Esophagus (tissue), 2 donors: ENCODE measurements around the gene C1orf21. TPM values are rescaled to one million over a fixed set of nuclear protein-coding genes. Genes with fewer than 3 reads are reported as not detected.

ENCODE experiments used
- H3K27ac ChIP-seq, 2 donors: one replicate each; pipeline ENCODE4 v1.5.1; 2013; ENCODE audit warnings: low read depth in 2 of 2, mild to moderate bottlenecking in 2 of 2, inconsistent platforms in 1 of 2, low read length in 1 of 2, moderate library complexity in 1 of 2
- H3K27me3 ChIP-seq, 2 donors: one replicate each; pipeline ENCODE4 v1.6.1; 2013; ENCODE audit warnings: low read length in 2 of 2, control low read depth in 1 of 2, mild to moderate bottlenecking in 1 of 2; ENCODE audit not compliant: insufficient read depth in 2 of 2, control insufficient read depth in 1 of 2
- H3K36me3 ChIP-seq, 2 donors: one replicate each; pipeline ENCODE4 v1.6.1; 2013; ENCODE audit warnings: low read length in 1 of 2; ENCODE audit not compliant: control insufficient read depth in 2 of 2, insufficient read depth in 2 of 2
- H3K4me1 ChIP-seq, 2 donors: one replicate each; pipeline ENCODE4 v1.6.1; 2013; ENCODE audit warnings: low read length in 1 of 2; ENCODE audit not compliant: control insufficient read depth in 2 of 2, insufficient read depth in 2 of 2
- H3K4me3 ChIP-seq, 2 donors: one replicate each; pipeline ENCODE4 v1.5.1; 2013; ENCODE audit warnings: low read length in 2 of 2, mild to moderate bottlenecking in 2 of 2, low read depth in 1 of 2, moderate library complexity in 1 of 2
- H3K9me3 ChIP-seq, 2 donors: one replicate each; pipeline ENCODE4 v1.6.1; 2013; ENCODE audit warnings: mild to moderate bottlenecking in 2 of 2, low read depth in 1 of 2, low read length in 1 of 2, moderate library complexity in 1 of 2; ENCODE audit not compliant: control insufficient read depth in 2 of 2, insufficient read depth in 1 of 2
- WGBS, 2 donors: extraction: QIAGEN DNeasy Blood & Tissue Kit; methylation state at CpG; one replicate each; pipeline ENCODE4 v1.1.7; 2013; 5-methylcytosine and 5-hydroxymethylcytosine counted together
- polyA plus RNA-seq, 2 donors: library from polyadenylated mRNA; stranded (reverse); fragments of 200-250 nt; gene quantifications; one replicate each; pipeline ENCODE4 v1.2.3, GENCODE V29; 2013
- donor health status: healthy with polysubstance abuse.
- donor health status: Bipolar disorder and iron deficiency.

Gene C1orf21
- polyA plus RNA-seq, 2 donors = 26.8 to 29.7 TPM

GRCh38 chr1:184469396-184469795 is 82.6 kb downstream of the C1orf21 start:
- Histone ChIP-seq H3K27me3 (no peaks in the 10 kb centered on the region), H3K36me3 (no peaks in the 10 kb centered on the region), H3K27ac (no peak overlapping the region), H3K9me3 (no peaks in the 10 kb centered on the region), H3K4me1 (no peaks in the 10 kb centered on the region), H3K4me3 (no peak overlapping the region)
- WGBS, 2 donors = 81 to 88% methylated on average over 1 of the region's 1 CpG

GRCh38 chr1:184471686-184472085 is 84.9 kb downstream of the C1orf21 start:
- WGBS, 2 donors = 80 to 84% methylated on average over 5 of the region's 5 CpGs
- H3K4me3 ChIP-seq = no peak overlapping the region
- no peak overlapping the region for H3K27ac ChIP-seq
- no peaks in the 10 kb centered on the region for H3K27me3 ChIP-seq
- no peaks in the 10 kb centered on the region for H3K9me3 ChIP-seq
- H3K36me3 ChIP-seq = peaks cover 0 to 3% of the 10 kb centered on the region in 2 donors
- no peaks in the 10 kb centered on the region for H3K4me1 ChIP-seq

GRCh38 chr1:184472136-184472535 is 85.3 kb downstream of the C1orf21 start:
- no peaks in the 10 kb centered on the region for H3K27me3 ChIP-seq
- no peaks in the 10 kb centered on the region for H3K9me3 ChIP-seq
- no peak overlapping the region for H3K4me3 ChIP-seq
- H3K36me3 ChIP-seq = peaks cover 0 to 5% of the 10 kb centered on the region in 2 donors
- H3K4me1 ChIP-seq = no peaks in the 10 kb centered on the region
- no peak overlapping the region for H3K27ac ChIP-seq
- 46 to 50% methylated on average over 2 of the region's 2 CpGs for WGBS, 2 donors

GRCh38 chr1:184473176-184473966 is 86.5 kb downstream of the C1orf21 start:
- Histone ChIP-seq H3K27me3 (no peaks in the 10 kb centered on the region), H3K27ac (peak overlapping the region in 1 of 2 donors; percentile 20)
- WGBS, 2 donors = 55 to 69% methylated on average over 9 of the region's 9 CpGs

GRCh38 chr1:184476187-184476586 is 89.4 kb downstream of the C1orf21 start:
- Histone ChIP-seq H3K9me3 (no peaks in the 10 kb centered on the region), H3K27ac (no peak overlapping the region), H3K36me3 (peaks cover 0 to 13% of the 10 kb centered on the region in 2 donors), H3K4me1 (peaks cover 0 to under 1% of the 10 kb centered on the region in 2 donors), H3K27me3 (no peaks in the 10 kb centered on the region), H3K4me3 (no peak overlapping the region)
- 80 to 88% methylated on average over 2 of the region's 2 CpGs for WGBS, 2 donors

More at GRCh38 chr1:184473176-184473966, 86.5 kb downstream of the C1orf21 start:
- Histone ChIP-seq H3K9me3 (no peaks in the 10 kb centered on the region), H3K36me3 (peaks cover 0 to 8% of the 10 kb centered on the region in 2 donors), H3K4me1 (no peaks in the 10 kb centered on the region), H3K4me3 (no peak overlapping the region)

- Histone ChIP-seq H3K9me3 (no peaks in the 10 kb centered on the region), H3K27ac (no peak overlapping the region), H3K36me3 (peaks cover 0 to 14% of the 10 kb centered on the region in 2 donors), H3K4me1 (peaks cover 0 to 7% of the 10 kb centered on the region in 2 donors), H3K27me3 (no peaks in the 10 kb centered on the region), H3K4me3 (no peak overlapping the region)
- 83 to 95% methylated on average over 14 of the region's 14 CpGs for WGBS, 2 donors
Observed at GRCh38 chr1:184479435-184480167, 92.8 kb downstream of the C1orf21 start.

- 92 to 93% methylated on average over 5 of the region's 5 CpGs for WGBS, 2 donors
- H3K4me3 ChIP-seq = no peak overlapping the region
- H3K9me3 ChIP-seq = no peaks in the 10 kb centered on the region
- H3K27me3 ChIP-seq = no peaks in the 10 kb centered on the region
- peaks cover 0 to 12% of the 10 kb centered on the region in 2 donors for H3K36me3 ChIP-seq
- no peak overlapping the region for H3K27ac ChIP-seq
- peaks cover 0 to 10% of the 10 kb centered on the region in 2 donors for H3K4me1 ChIP-seq
Observed at GRCh38 chr1:184480736-184481135, 93.9 kb downstream of the C1orf21 start.

GRCh38 chr1:184482136-184482535 is 95.3 kb downstream of the C1orf21 start:
- Histone ChIP-seq H3K36me3 (peaks cover 0 to 10% of the 10 kb centered on the region in 2 donors), H3K4me1 (peaks cover 2 to 10% of the 10 kb centered on the region in 2 donors), H3K4me3 (no peak overlapping the region), H3K27ac (no peak overlapping the region), H3K9me3 (no peaks in the 10 kb centered on the region), H3K27me3 (no peaks in the 10 kb centered on the region)
- WGBS, 2 donors = 51 to 70% methylated on average over 5 of the region's 5 CpGs

GRCh38 chr1:184483101-184483683 is 96.4 kb downstream of the C1orf21 start:
- Histone ChIP-seq H3K36me3 (peaks cover 0 to 7% of the 10 kb centered on the region in 2 donors), H3K27me3 (no peaks in the 10 kb centered on the region), H3K4me3 (no peak overlapping the region), H3K9me3 (no peaks in the 10 kb centered on the region), H3K4me1 (peaks cover 2 to 10% of the 10 kb centered on the region in 2 donors), H3K27ac (peak overlapping the region; percentile 24 to 25)
- WGBS, 2 donors = 55 to 59% methylated on average over 3 of the region's 3 CpGs
